GM19099 (cell line): ENCODE results near the gene AUTS2.

Source experiments
- POLR2A ChIP-seq: IDR thresholded peaks from 3 replicates; pipeline ENCODE4 v1.6.1; 2011; ENCODE audit warnings: low read depth; ENCODE audit not compliant: insufficient read length; ENCODE audit errors: extremely low read depth

AUTS2 gene

DNA sequence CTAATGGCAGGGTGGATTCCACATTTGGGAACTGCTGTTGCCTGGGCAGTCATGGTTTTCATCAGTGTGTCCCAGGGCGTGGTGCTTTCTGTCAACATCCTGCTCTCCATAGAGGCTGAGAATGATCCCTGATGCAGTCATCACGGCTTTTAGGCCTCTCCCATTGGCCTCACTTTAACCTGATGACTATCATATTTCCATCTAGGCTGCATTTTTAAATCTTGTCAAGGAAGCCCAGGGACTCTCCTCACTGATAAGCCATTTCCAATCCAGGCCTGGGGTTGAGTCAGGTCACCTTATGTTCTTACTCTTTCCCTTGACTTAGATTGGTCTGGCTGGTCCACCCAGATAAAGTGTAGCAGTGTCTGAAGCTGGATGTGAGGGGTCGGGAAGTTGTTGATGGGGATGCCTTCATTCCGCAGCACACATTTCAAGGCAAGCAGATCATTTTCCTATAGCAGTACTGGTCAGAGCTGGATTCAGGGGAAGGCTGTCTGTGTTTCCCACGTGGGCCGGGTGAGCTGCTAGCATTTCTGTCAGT, 177.0 kb downstream of the AUTS2 start:
- TF ChIP-seq POLR2A: no peak

- no peak for TF ChIP-seq POLR2A
Measured at GRCh38 chr7:69776611-69777010, 178.3 kb downstream of the AUTS2 start.

DNA sequence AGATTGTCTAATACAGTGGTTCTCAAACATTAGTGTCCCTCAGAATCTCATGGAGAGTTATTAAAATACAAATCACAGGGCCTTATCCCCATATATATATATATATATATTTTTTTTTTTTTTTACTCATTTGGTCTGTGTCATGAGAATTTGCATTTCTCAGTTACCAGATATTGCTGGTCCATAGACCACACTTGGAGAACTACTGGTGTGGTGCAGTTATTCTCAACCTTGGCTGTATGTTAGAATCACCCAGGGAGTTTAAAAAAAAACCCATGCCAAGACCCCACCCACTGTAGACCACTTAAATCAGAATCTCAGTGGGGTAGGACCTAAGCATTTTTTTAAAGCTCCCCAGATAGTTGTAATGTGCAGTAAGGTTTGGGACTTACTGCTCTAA, 179.9 kb downstream of the AUTS2 start:
- TF ChIP-seq POLR2A: no peak

GRCh38 chr7:69780379-69780778, 182.1 kb downstream of the AUTS2 start:
- no peak for TF ChIP-seq POLR2A

DNA sequence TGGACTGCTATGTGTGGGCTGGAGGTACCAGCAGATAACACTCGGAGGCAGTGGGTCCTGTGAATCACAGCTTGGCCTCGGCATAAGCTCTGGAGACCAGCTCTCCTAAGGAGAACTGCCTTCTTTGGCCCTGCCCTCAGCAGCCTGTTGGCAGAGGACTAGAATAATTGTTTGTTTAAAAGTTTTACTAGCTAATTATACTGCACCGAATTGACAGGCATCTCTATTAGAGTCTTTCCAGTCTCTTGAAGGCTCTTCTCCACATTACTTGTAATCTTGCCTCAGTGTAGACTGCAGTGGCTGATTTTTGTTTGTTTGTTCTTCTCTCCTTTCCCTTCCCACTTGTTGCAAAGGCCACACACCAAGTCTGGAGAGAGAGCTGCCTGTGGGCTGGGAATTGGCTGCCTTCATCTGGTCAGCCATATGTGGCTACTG, 183.2 kb downstream of the AUTS2 start:
- no peak for TF ChIP-seq POLR2A

DNA sequence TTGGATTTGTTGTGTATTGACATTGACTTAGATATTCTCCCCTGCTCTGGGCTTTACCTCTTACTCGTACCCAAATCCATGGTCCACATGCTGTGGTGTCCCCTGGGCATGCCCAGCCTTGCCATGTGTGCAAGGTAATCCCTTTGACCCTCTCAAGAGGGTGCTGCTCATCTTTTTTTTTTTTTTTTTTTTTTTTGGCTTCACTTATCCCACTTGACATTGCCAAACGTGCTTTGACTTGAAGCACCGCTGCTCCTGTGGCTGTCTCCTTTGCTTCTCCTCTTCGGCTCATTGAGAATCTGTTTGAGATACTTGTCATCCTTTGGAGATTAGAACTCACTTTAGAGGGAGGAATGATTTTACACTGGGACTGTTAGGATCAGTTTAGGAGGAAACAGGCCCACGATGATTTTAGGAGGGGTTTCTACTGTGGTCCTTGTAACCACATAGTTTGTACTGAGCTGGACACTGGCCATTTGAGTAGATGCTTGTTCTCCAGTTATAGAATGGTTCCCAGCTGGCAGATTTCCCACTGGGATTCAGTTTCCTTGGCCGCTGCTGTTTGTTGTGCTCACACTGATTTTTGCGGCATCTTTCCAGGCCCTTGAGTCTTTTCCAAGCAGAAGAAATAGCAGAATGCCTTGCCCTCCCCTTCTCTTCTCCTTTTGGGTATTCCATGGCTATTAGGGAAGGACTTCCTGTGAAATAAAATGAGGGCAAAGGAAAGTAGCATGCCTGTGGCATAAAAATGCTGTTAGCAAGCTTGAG, 184.8 kb downstream of the AUTS2 start:
- TF ChIP-seq POLR2A: no peak

GRCh38 chr7:69786730-69787395, 188.6 kb downstream of the AUTS2 start:
- TF ChIP-seq POLR2A: no peak

GRCh38 chr7:69787736-69788431, 189.6 kb downstream of the AUTS2 start:
- no peak for TF ChIP-seq POLR2A

GRCh38 chr7:69789563-69789962, 191.3 kb downstream of the AUTS2 start:
- TF ChIP-seq POLR2A: no peak

DNA sequence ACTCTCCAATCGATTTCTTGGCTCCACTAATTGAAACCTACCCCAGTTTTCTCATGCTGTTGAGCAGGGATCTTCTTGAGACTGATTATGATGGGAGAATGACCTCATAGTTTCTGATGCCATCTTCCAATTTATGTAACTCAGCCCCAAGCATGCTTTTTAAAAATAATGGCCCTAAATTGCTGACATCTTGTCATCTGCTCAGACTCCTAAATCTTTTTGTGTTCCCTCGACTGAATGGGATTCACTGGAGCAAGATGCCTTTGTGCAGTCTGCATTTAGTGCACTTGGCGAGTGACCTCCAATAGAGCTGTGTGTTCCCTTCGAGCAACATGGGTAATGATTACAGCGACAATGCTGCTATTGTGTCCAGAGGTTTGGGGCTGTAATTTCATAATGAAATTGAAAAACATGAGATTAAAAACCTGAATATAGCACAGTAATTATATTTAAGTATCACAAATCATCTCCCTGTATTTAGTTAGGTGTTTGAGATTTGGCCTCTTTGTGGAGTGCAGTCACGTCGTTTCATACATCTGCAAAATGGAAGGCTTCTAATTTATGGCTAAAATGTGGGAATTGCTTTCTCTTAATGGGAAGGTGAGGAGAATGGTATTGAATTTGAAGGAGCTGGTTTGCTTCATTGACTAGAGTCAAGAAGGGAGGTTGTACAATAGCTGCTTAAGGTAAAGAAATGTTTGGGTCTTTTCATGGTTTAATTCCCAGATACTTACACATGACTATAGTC, 192.9 kb downstream of the AUTS2 start:
- TF ChIP-seq POLR2A: no peak

DNA sequence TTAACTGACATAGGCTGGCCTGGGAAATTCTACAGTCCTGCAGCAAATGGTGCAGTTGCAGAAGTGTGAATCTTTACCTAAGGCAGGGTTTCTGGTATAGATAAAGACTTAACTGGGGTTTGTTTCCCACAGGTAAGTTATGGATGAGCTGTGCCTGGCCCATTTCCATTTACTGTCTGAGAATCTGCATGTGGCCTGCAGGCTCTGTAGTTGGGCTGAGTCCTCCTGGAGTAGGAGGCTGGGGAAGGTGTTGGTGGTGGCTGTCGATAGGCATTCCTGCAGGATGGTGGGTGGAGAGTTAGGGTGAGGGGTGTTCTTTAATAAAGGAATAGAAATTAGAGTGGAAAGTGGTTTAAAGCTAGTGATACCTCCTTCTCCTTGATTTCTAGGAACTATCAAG, 193.5 kb downstream of the AUTS2 start:
- no peak for TF ChIP-seq POLR2A

GRCh38 chr7:69795932-69796331, 197.7 kb downstream of the AUTS2 start:
- TF ChIP-seq POLR2A: no peak

- no peak for TF ChIP-seq POLR2A
Measured at GRCh38 chr7:69796416-69796815, 198.1 kb downstream of the AUTS2 start.

DNA sequence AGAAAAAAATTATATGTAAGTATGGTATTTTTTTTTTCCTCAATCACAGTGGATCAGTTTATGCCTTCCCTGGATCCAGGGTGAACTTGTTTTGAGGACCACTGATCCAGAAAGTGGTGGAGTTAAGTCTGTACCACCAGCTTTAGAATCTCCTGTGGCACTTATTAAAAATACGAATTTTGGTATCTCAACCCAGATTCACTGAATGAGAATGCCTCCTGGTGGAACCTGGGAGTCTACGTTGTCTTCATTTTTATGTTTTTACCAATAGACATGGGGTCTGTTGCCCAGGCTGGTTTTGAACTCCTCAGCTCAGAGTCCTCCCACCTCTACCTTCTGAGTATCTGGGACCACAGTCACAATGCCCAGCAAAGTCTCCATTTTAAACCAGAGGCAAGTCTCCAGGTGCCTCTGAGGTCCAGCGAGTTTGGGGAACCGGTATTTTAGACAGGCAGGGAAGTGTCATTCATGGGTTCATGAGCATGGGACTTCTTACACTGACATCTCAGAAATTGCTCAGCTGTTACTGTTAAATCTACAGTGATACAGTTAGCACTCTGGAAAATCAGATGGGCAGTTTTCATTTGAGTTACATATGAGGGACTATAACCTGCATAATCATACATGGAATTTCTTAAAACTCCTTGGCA, 200.9 kb downstream of the AUTS2 start:
- TF ChIP-seq POLR2A: no peak
